T-helper 1 cell (primary cell): Measurements from ENCODE around the gene ZNF184.

Source experiments
- DNase-seq, 5 donors: peaks; one replicate each; pipeline ENCODE4 v3.0.0-alpha.2; 2012 to 2020

The ZNF184 gene

GRCh38 chr6:27422651-27423332, 50.1 kb downstream of the ZNF184 start:
- DNase-seq: no peak

DNA sequence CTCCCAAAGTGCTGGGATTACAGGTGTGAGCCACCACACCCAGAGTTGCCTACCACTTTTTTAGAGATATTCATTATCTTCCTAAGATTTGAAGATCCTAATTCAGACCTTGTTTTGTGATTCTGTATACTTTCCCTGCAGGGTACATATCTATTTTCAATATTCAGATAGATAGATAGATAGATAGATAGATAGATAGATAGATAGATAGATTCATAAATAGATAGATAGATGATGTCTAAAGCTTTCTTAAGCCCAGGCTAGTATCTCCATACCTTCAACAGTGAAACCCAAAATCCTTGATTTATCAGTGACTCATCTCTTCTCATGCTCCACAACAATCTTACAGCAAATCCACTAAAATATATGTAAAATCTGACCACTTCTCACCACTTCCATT, 53.5 kb downstream of the ZNF184 start:
- no peak for DNase-seq

GRCh38 chr6:27415898-27416297, 57.0 kb downstream of the ZNF184 start:
- no peak for DNase-seq

DNA sequence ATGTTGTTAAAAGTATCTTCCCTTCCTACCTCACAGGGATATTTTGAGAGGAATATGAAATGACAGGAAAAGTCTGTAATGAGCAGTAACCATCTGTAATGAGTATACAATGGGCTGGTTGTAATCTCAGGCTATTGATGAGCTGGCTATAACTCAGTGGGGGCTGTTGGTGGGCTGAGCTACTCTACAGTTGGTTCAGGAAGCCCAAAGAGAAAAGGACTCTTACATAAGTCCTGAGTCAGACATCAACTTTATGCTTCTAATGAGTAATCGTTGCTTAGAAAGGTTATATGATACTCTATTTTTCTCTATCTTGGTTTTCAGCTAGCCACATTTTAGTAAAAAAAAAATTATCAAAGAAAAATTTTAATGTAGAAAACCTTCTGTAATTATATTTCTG, 57.9 kb downstream of the ZNF184 start:
- DNase-seq: no peak

- no peak for DNase-seq
These were observed 58.6 kb downstream of the ZNF184 start for GRCh38 chr6:27414300-27414699.

DNA sequence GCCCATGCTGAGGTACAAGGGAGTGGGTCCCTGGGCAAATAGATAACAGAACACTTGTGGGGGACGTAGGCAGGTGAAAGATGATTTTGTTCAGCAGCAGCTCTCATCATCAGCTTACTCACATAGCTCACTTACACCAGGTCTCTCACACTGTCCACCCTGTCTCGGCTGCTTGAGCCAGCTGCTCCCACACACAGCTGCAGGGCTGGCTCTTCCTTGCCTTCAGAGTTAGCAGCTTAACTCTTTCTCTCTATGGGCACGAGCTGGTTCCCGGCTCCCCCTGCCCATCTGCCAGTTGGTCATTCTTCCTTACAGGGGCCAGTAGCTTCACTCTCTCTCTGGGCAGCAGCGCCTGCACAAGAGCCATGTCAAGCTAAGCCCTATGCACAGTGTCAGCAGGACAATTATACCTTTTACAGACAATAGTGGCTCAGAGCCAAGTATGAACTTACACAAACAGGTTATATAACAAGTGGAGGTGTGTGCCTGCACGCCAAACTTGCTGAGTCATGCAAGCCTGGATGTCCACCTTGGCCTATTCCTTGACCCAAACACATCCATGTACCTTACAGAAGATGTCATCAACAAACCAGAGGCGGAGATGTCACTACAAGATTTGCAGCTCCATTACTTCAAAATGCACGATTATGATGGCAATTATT, 65.6 kb downstream of the ZNF184 start:
- no peak for DNase-seq

- DNase-seq: no peak
These were observed 66.8 kb downstream of the ZNF184 start for GRCh38 chr6:27406085-27406484.

DNA sequence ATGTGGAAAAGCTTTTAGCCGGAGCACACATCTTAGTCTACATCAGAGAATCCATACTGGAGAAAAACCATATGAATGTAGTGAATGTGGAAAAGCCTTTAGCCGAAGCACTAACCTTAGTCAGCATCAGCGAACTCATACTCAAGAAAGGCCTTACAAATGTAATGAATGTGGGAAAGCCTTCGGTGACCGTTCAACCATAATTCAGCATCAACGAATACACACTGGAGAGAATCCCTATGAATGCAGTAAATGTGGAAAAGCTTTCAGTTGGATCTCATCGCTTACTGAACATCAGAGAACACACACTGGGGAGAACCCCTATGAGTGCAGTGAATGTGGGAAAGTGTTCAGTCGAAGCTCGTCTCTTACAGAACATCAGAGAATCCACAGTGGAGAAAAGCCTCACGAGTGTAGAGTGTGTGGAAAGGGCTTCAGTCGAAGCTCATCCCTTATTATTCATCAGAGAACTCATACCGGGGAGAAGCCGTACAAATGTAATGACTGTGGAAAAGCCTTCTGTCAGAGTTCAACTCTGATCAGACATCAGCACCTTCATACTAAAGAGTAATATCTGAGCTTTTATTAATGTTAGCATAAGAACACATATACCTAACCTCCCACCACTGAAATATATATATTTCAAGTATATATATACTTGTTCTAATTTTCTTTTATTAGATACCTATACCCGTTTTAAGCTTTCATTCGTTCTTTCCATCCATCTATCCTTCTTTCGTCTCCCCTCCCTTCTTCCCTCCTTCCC, 71.8 kb downstream of the ZNF184 start:
- no peak for DNase-seq
